ENCODE results near the gene AFF2.
"Not testable (repeated sequence)": the region's sequence is repeated elsewhere in the genome, so short reads cannot be mapped to it uniquely, and the experiment has no call there.

- TF ChIP-seq POLR2A, POLR2AphosphoS5 (IDR thresholded peaks at IDR 0.05; ENCODE audit: low read depth, low read length): not testable (repeated sequence)
These were observed 168.8 kb downstream of the AFF2 start for GRCh38 chrX:148669175-148669574.
